Measurements from ENCODE around the gene FOXD1.

DNA sequence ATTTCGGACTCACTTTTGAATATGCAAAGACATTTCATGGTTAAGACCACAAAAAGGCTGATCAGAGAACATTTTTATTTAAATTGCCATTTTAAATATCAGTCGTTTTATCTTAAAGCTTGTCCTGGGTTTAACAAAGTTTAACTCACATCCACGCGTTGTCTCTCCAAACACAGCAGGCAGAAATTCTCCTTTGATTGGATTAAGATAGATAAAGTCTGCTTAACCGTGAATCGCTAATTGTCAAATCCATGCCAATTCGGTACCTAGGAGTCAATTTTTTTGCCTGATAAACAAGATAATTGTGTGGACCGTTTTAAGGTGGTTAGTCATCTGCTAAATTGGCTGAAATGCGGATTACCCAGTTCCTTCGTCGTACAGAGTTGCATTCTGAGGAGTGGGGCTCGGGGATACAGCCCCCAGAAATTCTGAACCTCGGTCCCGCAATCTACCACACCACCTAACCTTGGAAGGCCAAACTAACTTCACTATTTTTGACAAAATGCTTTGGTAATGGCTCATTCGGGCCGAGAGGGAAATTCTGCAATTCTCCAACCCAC lies 49.0 kb upstream of the FOXD1 start:
- TF ChIP-seq, protein P1, sequence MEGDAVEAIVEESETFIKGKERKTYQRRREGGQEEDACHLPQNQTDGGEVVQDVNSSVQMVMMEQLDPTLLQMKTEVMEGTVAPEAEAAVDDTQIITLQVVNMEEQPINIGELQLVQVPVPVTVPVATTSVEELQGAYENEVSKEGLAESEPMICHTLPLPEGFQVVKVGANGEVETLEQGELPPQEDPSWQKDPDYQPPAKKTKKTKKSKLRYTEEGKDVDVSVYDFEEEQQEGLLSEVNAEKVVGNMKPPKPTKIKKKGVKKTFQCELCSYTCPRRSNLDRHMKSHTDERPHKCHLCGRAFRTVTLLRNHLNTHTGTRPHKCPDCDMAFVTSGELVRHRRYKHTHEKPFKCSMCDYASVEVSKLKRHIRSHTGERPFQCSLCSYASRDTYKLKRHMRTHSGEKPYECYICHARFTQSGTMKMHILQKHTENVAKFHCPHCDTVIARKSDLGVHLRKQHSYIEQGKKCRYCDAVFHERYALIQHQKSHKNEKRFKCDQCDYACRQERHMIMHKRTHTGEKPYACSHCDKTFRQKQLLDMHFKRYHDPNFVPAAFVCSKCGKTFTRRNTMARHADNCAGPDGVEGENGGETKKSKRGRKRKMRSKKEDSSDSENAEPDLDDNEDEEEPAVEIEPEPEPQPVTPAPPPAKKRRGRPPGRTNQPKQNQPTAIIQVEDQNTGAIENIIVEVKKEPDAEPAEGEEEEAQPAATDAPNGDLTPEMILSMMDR (IDR thresholded peaks at IDR 0.05): no peak
- TF ChIP-seq POLR2A (IDR thresholded peaks at IDR 0.05): no peak
